Hematopoietic multipotent progenitor cell treated with erythropoietin and hydrocortisone succinate and interleukin-3 and kit ligand, for 6 days (in vitro differentiated cells): Measurements from ENCODE around the gene FOXO6.
A peak's percentile ranks its signal among the peaks of the same experiment; 100 is the strongest.

Experiments
- DNase-seq: peaks from one replicate; pipeline ENCODE4 v3.0.0-alpha.2; 2015

The FOXO6 gene

DNA sequence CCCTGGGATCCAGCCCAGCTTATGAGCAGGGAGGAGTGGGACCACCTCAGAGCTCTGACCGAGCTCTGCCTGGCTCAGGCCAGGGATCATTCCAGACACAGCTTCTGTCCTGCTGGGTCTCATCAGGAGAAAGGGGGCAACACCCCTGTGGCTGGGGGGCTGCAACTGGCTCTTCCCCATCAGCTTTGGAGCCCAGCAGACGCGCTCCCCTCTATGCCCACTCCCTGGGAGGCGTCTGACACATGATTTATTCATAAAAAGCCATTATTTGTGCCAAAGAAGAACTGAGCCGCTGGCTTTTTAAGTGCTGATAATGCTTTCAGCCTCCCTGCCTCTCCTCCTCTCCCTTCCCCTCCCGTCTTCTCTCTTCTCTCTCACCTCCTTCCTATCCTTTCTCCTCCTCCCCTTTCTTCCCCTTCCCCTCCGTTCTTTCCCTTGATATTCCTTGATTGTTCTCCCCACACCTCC lies 25.0 kb downstream of the FOXO6 start:
- no peak for DNase-seq

DNA sequence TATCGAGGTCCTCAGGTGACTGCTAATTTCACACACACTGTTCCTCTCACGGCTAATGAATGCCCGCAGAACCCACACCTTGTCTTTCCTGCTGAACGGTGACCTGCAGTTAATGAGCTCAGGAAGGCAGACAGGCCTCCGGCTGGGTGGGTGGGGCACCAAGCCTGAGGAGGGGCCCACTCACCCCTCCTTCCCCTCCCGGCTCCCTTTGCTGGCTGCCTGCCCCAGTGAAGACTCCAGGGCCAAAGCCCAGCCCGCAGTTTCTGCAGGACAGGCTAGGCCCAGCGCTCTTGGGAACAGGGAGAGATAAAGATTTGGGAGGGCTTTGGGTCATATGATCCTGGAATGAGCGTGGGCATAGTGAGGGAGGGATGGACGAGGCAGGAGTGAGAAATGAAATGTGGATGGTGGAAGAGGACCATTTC lies 26.4 kb downstream of the FOXO6 start:
- no peak for DNase-seq

DNA sequence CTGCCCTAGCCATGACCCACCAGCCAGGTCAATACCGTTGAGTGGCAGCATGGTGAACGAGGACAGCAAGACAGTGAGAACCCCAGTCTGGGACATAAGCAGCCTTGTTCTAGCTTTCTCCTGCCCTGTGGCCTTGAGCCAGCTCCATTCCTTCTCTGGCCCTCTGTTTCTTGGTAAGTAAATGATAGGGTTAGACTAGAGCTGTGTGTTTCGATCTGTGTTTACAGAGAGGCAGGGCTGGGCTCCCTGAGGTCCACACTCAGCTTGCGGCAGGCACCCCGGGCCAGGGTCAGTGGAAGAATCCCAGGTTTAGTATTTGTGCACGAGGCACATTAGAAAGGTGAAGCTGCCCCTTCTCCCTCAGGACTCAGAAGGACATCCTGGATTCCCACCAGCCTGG lies 27.3 kb downstream of the FOXO6 start:
- DNase-seq = no peak

DNA sequence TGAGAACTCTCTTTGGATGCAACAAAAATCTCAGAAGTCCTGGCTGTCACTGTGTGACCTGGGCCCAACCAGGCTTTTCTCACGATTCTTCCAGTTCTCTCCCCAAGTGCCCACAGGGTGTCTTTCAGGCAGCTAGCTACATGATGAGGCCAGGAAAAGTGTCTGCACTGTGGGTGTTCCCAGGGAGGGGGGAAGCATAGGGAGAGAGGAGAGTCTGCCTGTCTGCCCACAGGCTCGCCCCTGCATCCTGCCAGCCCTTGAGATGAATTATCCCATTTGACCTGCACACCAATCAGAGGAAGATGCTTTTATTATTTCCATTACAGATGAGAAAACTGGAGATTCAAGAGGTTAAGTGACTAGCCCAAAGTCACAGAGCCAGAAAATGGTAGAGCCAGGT lies 27.8 kb downstream of the FOXO6 start:
- no peak for DNase-seq

DNA sequence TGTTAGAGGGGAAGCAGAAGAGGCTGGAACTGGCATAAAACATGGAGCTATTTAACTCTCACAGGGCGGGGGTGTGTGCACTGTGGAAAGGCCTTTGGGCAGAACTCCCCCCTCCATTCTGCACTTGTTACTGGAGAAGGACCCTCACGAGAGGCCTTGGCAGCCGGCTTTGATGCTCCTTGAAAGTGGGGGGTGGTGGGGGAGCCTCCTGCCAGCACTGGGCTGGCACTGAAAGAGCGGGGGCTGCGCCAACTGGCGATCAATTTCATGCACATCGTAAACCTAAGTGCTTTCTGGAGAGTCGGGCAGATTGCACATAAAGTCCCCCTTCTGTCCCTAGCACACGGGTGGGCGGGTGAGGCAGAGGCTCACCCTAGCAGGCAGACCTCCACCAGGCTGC lies 28.9 kb downstream of the FOXO6 start:
- DNase-seq = no peak

DNA sequence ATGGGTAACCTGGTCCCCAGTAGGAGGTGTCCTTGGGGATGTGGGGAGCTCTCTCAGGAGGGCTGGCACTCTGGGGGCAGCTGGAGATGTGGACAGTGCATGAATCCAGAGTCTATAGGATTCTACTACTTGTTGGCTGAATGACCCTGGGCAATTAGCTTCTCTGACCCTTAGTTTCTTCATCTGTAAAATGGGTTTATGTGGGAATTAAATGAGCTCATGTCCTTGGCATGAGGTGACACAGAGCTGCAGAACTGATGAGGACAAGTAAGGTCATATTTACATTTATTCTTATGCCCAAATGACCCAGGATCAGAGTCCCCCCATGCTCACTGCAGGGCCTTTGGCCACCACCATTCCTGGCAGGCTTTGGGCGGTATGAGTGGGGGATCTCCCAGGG lies 29.3 kb downstream of the FOXO6 start:
- DNase-seq = no peak

DNA sequence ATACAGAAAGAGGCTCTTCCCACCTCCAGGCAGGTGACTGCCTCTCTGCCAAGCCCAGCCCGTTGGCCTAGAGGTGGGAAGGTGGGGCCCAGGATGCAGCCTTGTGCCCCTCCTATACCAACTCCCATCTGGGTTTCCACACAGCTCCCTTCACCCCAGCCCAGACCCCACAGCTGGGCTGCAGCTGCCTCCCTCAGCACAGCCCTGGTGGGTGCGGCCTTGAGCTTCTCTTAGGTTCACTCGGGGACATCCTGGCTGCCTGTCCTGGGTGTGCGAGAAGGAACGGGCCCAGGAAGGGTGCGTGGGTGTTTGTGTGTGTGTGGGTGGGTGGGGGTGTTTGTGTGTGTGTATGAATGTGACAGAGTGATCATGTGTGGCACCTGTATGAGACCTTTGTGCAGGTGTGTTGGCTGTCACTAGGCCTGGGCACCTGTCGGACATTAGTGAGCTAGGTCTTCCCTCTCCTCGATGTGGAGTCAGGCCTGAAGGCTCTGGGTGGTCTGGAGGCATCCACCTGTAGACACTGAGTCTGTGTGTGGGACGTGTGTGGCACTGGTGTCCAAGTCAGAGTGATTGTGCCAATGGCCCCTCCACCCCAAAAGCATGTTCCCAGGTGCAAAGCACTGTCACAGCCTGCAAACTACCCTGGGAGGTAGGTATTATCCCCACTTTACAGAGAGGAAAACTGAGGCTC lies 30.7 kb downstream of the FOXO6 start:
- no peak for DNase-seq

DNA sequence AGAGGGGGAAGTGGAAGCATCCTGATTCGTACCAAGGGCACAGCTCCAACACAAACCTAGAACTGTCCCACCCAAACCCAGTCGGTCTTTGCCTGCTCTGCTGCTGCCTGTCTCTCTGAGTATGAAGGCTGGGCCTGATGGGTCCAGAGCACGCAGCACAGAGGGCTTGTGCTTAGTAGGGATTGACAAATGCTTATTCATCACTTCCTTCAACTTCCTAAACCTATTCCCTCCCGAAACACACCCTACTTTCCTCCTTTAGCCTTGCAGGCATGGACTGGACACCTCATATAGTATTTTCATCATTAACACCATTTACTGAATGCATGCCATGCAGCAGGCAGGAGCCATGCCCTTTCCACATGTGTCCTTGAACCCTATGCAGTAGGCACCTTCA lies 31.3 kb downstream of the FOXO6 start:
- no peak for DNase-seq

DNA sequence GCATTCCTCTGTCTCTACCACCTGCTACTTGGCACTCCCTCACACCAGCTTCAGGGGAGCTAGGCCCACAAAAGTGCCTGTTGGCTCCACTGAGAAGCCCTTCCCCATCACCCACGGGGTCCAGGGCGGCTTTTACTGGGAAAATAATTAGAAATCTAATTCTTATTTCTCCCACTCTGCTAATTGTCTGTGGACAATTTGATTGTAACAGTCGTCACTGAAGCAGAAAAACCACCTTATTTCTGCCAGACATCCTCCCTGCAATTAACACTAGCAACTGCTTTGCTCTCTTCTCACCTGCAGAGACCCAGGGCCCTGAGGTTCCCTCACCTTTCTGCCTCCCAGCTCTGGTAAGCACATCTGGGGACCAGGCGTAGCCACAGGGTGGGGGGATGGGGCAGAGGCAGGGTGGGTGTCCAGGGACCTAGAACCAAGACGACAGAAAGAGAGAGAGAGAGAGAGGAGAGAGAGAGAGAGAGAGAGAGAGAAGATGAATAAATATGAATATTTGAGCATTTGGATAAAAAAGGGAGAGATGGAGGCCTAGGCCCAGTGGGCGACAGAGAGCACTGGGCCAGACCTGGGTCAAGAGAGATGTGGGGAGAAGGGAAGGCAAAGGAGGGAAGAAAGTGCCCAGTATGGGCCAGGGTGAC lies 32.6 kb downstream of the FOXO6 start:
- no peak for DNase-seq

DNA sequence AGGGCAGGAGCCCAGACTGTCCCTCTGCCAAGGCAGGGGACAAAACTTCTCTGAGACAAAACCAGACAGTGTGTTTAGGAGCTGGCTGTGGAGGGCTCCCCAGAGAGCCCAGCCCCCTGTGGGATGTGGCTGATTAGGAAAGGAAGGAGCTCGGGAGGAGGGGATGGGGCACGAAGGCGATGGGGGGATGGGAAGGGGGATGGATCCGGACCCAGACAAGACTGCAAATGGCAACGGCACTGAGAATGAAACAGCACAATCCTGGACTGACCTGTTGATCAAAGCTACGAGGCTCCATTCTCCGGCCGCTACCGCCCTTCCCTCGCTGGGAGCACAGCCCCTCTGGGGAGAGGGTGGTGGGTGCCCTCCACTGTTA lies 33.1 kb downstream of the FOXO6 start:
- no peak for DNase-seq

DNA sequence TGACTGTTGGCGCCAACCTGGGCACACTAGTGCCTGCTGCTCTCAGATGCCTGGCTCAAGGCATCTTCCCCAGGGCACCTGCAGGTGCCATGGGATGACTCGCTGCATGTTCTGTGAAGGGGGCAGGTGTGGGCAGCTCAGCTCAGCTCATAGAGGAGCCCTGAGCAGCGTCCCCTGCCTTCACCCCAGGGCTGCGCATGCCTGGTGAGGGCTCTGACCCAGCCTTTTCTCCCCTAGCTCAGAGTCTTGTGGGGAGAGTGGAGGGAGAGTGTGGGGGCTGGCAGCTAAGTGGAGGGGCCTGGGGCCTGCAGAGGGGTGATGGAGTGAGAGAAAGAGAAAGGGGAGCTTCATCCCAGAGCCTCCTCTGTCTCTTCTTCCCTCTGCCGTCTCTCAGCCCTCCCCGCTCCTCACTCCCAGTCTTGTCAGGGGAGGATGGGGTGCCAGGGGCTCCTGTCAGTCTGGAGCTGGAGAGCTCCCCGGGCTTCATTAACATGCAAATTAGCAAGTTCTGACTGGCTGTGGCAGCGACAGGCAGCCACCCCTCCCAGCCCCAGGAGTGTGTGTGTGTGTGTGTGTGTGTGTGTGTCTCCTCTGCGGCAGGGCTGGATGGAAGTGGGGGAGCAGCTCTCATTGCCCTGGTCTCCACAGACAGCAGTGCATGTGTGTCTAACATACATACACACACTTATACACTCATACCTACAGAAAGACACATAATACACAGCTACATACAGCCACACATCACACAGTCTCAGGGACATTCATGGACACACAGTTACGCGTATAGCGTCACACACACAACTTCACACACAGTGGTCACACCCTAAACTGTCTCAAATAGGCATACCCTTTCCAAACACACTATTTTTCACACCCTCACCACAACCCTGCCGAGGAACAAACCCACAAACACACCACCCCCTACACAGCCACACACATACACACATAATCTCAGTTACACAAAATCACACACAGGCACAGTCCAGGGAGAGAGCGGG lies 34.0 kb downstream of the FOXO6 start:
- peak; percentile 26 for DNase-seq

DNA sequence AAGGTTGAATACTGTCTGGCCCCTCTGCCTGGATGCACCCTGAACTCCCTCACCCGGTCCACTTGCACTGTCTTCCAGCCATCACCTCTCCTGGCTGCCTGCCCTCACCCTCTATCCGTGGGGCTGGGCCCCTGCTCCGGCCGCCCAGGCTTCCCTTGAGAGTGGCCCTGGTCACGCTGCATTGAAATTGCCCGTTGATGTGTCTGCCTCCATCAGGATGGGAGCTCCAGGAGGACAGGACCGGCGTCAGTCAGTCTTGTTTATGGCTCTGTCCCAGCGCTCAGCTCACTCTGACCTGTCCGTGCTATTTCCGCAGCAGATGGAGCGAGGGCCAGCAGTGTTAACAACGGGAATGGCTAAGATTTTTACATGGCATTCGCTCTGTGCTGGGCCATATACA lies 34.9 kb downstream of the FOXO6 start:
- DNase-seq = no peak

DNA sequence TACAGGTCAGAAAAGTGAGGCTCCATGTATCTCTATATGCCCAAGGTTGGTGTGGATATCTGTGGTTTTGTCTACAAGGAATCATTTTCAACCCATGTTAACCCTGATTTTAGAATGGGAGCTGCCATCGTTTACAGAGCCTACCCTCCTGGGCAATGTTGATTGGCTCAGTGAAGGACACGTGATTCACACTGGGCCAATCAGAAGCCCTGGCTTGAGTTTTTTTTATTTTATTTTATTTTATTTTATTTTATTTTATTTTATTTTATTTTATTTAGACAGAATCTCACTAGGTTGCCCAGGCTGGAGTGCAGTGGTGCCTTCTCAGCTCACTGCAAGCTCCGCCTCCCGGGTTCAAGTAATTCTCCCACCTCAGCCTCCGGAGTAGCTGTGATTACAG lies 35.8 kb downstream of the FOXO6 start:
- DNase-seq = no peak

DNA sequence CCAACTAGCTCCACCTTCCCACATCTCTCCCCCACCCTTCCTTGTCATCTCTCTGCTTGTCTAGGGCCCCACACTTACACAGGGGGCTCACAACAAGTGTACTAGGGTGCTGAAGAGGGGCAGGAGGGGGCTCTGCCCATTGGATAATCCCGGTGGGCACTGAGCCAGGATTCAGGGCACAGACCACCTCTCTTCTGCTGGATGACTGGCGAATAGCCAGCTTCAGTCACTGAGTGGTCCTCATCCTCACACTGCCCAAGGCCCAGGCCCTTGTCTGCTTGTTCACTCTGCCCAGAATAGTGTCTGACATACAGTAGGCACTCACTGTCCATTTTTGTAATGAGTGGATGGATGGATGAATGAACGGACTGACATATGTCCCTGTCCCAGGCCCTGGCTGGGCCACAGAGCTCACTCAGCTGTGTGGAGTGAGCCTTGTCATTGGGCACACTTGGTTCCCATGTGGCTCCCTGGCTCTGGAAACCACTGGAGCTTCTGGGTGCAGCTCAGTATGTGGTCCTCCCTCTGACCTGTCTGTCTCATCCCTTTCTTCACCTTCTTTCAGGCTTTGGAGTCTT lies 36.6 kb downstream of the FOXO6 start:
- DNase-seq = no peak

DNA sequence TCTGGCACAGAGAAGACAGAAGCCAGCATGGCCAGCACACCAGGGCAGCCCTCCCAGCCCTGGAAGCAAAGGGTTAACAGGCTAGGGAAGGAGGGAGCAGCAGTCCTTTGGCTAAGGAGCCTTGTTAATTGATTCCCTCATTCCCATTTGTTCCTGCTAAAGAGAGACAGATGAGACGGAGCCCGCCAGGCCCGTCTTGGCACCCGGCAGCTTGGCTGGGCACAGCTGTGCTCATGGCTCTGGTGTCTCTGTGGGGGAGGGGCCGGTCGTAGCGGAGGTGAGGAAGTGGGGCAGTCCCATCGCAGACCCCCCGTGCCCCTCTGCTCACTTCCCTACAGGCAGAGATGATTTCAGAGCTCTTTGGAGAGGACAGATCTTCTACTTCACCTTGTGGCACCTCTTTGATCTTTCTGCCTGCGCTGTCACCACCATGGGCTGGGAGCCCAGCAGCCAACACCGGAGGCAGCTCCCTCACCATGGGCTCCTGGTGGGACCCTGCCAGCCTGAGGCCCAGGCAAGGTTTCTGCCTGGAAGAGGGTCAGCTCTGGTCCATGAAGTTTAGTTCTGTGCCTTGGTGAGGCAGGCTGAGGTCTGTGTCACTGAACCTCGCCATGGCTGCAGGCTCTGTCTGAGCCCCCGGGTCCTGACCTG lies 38.0 kb downstream of the FOXO6 start:
- DNase-seq = no peak

DNA sequence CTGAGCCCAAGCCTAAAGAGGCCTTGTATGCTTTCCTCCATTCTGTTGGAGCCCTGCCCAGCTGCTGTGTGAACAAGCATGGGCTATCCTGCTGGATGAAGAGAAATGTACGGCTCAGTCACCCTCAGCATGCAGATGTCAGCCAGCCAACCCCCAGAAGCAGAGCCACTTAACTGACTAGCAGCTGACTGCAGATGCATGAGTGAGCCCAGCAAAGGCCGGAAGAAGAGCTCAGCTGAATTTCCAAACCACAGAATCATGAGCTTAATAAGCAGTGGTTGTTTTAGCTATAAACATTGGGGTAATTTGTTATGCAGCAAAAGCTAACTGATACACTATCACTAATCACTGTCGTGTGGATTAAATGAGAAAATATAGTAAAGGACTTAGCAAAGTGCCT lies 39.0 kb downstream of the FOXO6 start:
- DNase-seq = no peak

DNA sequence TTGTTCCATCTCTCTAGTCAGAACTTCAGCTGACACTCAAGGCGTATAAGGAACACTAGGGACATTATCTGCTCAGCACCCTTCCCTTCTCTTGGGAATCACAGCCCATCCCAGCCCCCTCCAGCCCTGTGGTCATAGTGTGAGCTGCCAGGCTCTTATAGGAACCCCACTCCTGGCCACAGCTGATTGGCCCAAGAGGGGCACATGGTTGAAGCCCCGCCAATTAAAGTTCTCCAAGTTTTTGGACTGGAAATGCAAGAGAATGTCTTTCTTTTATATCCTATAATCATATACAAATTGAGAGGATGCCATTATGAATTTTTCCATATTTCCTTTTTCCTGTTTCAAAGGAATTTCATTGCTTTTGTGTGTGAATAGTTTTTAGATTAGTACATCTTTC lies 40.7 kb downstream of the FOXO6 start:
- DNase-seq = no peak

DNA sequence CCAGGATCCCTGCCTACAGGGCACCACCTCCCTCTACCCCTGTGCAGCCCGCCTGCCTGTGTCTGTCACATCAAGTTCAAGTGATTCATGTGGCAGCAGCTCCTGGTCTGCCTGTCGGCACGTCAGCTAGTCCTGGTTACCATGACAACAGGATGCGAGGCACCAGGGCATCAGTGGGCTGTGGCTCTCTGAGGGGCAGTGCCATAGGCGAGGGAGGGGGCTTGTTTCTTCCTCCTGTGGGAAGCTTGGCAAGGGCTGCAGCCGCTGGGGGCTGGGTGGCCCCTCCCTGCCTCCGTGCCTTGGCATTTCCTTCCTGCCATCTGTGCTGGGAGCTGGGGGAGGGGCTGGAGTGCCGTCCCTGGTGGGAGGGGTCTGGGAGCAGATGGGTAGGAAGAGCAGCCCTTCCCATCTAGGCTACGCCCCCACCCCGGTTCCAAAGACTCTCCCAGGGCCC lies 43.1 kb downstream of the FOXO6 start:
- DNase-seq = peak; percentile 15

DNA sequence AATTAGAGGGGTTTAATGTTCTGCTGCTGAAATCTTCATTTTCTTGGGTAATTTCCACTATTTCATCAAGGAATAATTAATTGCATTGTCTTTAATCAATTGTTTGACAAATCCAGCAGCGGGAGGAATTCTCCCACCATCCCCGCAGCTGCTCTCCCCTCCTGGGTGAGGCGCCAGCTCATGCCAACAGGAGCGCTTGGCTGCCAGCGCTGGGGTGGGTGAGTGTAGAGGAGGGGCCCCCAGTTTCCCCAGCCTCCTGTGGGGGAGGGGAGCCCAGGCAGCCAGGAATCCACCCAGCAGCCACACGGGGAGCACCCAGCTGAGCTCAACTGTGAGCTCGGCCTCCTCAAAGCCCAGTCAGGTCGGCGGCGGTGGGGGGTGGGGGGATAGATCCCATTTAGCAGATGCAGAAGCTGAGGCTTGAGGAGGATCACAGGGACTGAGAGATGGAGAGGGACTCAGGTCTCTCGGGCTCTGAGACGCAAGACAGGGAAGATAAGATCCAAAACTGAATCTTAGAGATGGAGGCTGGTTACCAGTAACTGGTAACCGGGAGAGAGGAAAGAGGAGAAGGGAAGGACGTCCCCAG lies 46.5 kb downstream of the FOXO6 start:
- no peak for DNase-seq

DNA sequence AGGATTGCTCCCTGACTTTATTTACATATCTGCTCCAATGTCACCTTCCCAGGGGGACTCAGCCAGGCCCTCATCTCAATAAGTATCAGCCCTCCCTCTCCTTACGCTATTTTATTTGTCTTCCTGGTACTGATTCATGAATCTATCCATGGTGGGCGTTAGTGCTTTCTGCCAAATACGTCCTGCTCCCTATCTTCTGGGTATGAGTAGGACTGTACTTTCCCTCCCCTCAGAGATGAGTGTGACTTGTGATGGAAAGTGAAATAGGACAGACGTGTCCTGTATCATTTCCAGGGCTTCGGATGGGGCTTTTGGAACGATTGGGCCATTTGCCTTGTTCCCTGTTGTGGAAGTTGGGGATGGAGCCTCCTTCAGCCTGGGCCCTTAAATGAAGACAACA lies 47.5 kb downstream of the FOXO6 start:
- DNase-seq = no peak

DNA sequence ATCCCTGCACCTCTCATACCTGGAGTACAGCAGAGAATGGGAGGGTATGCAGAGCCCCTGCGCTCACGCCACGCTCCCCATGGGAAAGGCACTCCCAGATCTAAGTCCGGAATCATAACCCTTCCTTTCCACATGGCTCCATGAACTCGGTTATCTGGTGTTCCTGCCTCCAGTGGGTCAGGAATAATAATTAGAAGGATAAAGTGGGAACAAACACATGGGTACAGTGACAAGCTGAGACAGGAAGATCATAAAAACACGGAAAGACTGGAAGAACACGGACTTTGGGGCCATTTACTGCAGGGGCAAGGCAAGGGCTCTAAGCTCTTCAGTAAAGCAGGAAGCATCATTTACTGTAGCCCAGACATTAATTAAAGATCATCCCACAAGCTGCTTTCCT lies 48.6 kb downstream of the FOXO6 start:
- DNase-seq = no peak

DNA sequence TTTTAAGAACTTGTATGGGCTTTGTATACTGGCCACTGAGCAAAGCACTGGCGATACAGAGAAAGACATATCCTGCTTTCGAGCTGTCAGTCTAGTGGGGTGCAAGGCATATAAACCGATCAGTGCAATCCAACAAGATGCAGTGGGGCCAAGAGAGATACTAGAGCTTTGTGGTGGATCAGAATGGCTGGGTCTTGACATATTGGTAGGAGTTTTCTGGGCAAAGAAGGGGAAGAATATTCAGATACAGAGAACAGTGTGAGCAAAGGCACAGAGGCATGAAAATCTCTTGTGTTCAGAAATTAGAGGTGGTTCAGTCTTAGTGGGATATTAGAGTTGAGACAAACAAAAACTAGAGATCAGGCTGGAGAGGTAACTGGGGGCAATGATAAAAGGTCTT lies 49.2 kb downstream of the FOXO6 start:
- no peak for DNase-seq
